DND-41 (cell line): ENCODE data around the gene APBB2.

Experiments
- ATAC-seq: fragments of 200-7000 bp; cut with Tn5 transposase; 3 replicates; pipeline ENCODE4 v1.9.1; 2021; ENCODE audit warnings: low read depth; ENCODE audit not compliant: insufficient read depth
- DNase-seq: peaks from one replicate; pipeline ENCODE4 v3.0.0-alpha.2; 2020
- H2AFZ ChIP-seq: 2 replicates; pipeline ENCODE4 v1.6.0; 2012; ENCODE audit warnings: low read depth, low read length
- H3K27ac ChIP-seq: 2 replicates; pipeline ENCODE4 v1.5.1; 2012; ENCODE audit warnings: low read length, inconsistent platforms
- H3K27me3 ChIP-seq: fragments of 200-600 bp; sonication (generic); 2 replicates; pipeline ENCODE4 v1.6.0; 2012; ENCODE audit warnings: low read length, mild to moderate bottlenecking, inconsistent platforms; ENCODE audit not compliant: insufficient read depth, poor library complexity
- H3K36me3 ChIP-seq: 2 replicates; pipeline ENCODE4 v1.5.1; 2012; ENCODE audit warnings: low read length, inconsistent platforms; ENCODE audit not compliant: insufficient read depth
- H3K4me1 ChIP-seq: 2 replicates; pipeline ENCODE4 v1.5.1; 2012; ENCODE audit warnings: mild to moderate bottlenecking, low read length; ENCODE audit not compliant: insufficient read depth
- H3K4me2 ChIP-seq: 2 replicates; pipeline ENCODE4 v1.6.0; 2012; ENCODE audit warnings: mild to moderate bottlenecking, moderate library complexity, low read length, inconsistent platforms; ENCODE audit not compliant: insufficient read depth
- H3K4me3 ChIP-seq, 2 experiments: fragments of 200-600 bp in 1 of 2; shearing (Covaris generic) in 1 of 2; 2 replicates each; pipeline ENCODE4 v1.5.1; 2012 to 2016; ENCODE audit warnings: inconsistent platforms in 2 of 2, low read length in 2 of 2, mild to moderate bottlenecking in 2 of 2, low read depth in 1 of 2, moderate library complexity in 1 of 2
- H3K79me2 ChIP-seq: 2 replicates; pipeline ENCODE4 v1.6.0; 2012; ENCODE audit warnings: low read length, inconsistent platforms; ENCODE audit not compliant: insufficient read depth
- H3K9ac ChIP-seq: 2 replicates; pipeline ENCODE4 v1.6.0; 2012; ENCODE audit warnings: low read depth, mild to moderate bottlenecking, inconsistent platforms, low read length, moderate library complexity
- H3K9me3 ChIP-seq: 2 replicates; pipeline ENCODE4 v1.5.1; 2012; ENCODE audit warnings: low read length, moderate library complexity, mild to moderate bottlenecking, inconsistent platforms; ENCODE audit not compliant: insufficient read depth, severe bottlenecking
- H4K20me1 ChIP-seq: 2 replicates; pipeline ENCODE4 v1.6.0; 2012; ENCODE audit warnings: low read length; ENCODE audit not compliant: insufficient read depth
- EZH2 ChIP-seq: IDR thresholded peaks from 3 replicates; pipeline ENCODE4 v1.6.1; 2012; ENCODE audit warnings: borderline replicate concordance, low read depth, mild to moderate bottlenecking, moderate library complexity, low read length, inconsistent platforms; ENCODE audit not compliant: severe bottlenecking
- TF ChIP-seq, protein P1 (sequence below): IDR thresholded peaks from 2 replicates; pipeline ENCODE4 v1.5.1; 2012; ENCODE audit warnings: borderline replicate concordance, low read length, moderate library complexity, mild to moderate bottlenecking; ENCODE audit not compliant: poor library complexity, severe bottlenecking; ENCODE audit errors: extremely low read depth

APBB2 gene

DNA sequence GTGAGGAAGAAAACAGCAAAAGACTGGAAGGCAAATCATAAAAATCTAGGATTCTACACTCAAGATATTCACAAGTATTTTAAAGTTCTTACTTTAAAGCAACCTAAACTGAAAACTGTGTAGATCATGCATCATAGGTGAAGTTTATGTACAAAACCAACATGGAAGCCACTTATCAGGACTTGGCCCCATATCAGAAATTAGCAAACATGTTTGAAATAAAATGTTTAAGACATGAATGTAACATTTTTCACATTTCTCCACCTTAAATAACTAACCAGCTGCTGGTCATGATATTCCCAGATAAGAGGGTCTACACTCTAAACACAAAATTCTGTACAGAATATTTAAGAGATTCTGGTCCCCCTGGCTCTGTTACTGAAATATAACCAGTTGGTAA lies 38.5 kb downstream of the APBB2 start:
- H3K27me3 ChIP-seq, result no peaks in the 10 kb centered on the region
- DNase-seq (no peak), ATAC-seq (no peak)
- no peaks in the 10 kb centered on the region for H3K79me2 ChIP-seq
- H3K4me2 ChIP-seq, result no peak overlapping the region
- H3K27ac ChIP-seq, result no peak overlapping the region
- no peaks in the 10 kb centered on the region for H3K9me3 ChIP-seq
- TF ChIP-seq, protein P1, sequence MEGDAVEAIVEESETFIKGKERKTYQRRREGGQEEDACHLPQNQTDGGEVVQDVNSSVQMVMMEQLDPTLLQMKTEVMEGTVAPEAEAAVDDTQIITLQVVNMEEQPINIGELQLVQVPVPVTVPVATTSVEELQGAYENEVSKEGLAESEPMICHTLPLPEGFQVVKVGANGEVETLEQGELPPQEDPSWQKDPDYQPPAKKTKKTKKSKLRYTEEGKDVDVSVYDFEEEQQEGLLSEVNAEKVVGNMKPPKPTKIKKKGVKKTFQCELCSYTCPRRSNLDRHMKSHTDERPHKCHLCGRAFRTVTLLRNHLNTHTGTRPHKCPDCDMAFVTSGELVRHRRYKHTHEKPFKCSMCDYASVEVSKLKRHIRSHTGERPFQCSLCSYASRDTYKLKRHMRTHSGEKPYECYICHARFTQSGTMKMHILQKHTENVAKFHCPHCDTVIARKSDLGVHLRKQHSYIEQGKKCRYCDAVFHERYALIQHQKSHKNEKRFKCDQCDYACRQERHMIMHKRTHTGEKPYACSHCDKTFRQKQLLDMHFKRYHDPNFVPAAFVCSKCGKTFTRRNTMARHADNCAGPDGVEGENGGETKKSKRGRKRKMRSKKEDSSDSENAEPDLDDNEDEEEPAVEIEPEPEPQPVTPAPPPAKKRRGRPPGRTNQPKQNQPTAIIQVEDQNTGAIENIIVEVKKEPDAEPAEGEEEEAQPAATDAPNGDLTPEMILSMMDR, result no peak
- TF ChIP-seq EZH2, result no peak
- no peaks in the 10 kb centered on the region for H3K36me3 ChIP-seq
- no peaks in the 10 kb centered on the region for H4K20me1 ChIP-seq
- H3K9ac ChIP-seq, result no peak overlapping the region
- H3K4me3 ChIP-seq, result no peak overlapping the region
- H3K4me1 ChIP-seq, result no peaks in the 10 kb centered on the region
- H2AFZ ChIP-seq, result no peak overlapping the region

DNA sequence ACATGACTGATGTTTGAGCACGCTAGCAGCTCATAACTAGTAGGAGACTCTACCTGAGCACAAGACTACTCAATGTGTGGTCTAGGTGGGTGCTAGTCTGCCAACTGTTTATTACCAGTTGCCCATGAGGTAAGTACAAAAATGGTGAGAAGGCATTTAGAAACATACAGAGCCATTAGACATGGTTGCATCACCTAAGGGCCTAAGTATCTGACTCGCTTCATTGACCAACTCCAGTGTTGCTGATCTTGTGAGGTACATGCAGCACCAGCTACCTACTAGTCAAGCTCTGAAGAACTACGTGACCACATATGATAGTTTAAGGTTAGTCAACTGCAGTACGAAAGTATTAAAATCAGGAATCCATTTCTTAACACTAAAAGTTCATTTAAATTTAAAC lies 39.9 kb downstream of the APBB2 start:
- no peak overlapping the region for H3K4me3 ChIP-seq
- no peak for ATAC-seq

DNA sequence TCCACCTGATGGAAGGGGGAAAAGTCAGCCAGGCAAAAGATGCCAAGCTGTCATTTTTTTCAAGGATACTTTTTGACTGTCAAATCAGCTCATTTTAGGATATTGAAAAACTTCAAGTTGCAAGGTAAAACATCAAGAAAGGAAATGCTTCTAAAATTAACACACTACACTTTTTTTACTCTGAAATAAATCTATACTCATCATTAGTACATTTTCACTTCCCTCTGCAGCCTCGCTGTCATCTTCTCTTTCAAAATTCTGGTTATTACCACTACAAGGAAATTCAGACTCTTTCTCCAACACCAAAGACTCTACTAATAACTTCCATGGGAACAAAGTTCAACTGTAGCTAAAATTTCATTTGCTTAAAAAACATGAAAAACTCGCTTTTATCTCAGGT lies 41.6 kb downstream of the APBB2 start:
- no peak overlapping the region for H3K9ac ChIP-seq

More for the DNA sequence above, 39.9 kb downstream of the APBB2 start:
- DNase-seq, result no peak
- no peaks in the 10 kb centered on the region for H3K36me3 ChIP-seq
- no peaks in the 10 kb centered on the region for H3K4me1 ChIP-seq
- H2AFZ ChIP-seq, result no peak overlapping the region
- TF ChIP-seq EZH2, result no peak
- TF ChIP-seq, protein P1, result no peak
- no peak overlapping the region for H3K9ac ChIP-seq
- H3K27me3 ChIP-seq, result no peaks in the 10 kb centered on the region
- no peak overlapping the region for H3K27ac ChIP-seq
- H3K4me2 ChIP-seq, result no peak overlapping the region
- H3K79me2 ChIP-seq, result no peaks in the 10 kb centered on the region
- no peaks in the 10 kb centered on the region for H4K20me1 ChIP-seq
- no peaks in the 10 kb centered on the region for H3K9me3 ChIP-seq

More for the DNA sequence above, 41.6 kb downstream of the APBB2 start:
- DNase-seq (no peak), ATAC-seq (no peak)
- no peaks in the 10 kb centered on the region for H4K20me1 ChIP-seq
- no peaks in the 10 kb centered on the region for H3K79me2 ChIP-seq
- H2AFZ ChIP-seq, result no peak overlapping the region
- TF ChIP-seq, protein P1, result no peak
- no peak for TF ChIP-seq EZH2
- H3K9me3 ChIP-seq, result no peaks in the 10 kb centered on the region
- H3K36me3 ChIP-seq, result no peaks in the 10 kb centered on the region
- H3K4me1 ChIP-seq, result no peaks in the 10 kb centered on the region
- H3K27me3 ChIP-seq, result no peaks in the 10 kb centered on the region
- no peak overlapping the region for H3K27ac ChIP-seq
- H3K4me3 ChIP-seq, result no peak overlapping the region
- H3K4me2 ChIP-seq, result no peak overlapping the region
